Measurements from ENCODE around the gene VPS45. TPM values are rescaled to one million over a fixed set of nuclear protein-coding genes. Genes with fewer than 3 reads are reported as not detected.
A peak's percentile ranks its signal among the peaks of the same experiment; 100 is the strongest.

VPS45 gene
- total RNA-seq, 2 experiments from 2014 or later, result 36.1 to 40.0 TPM

GRCh38 chr1:150149271-150150132, 81.9 kb downstream of the VPS45 start, which contains the start of gene PLEKHO1:
Gene PLEKHO1, plus strand, starts transcription at chr1:150149916. Its CDS starts 342 bp downstream, at chr1:150150258.
- ChIA-PET CTCF (interaction anchor here (1.0 to 3.0 kb wide), 6 partner anchors 12 to 187 kb away, joined by 3 to 21 read pairs (median 4); partner anchors contain the start of gene VPS45), POLR2A (interaction anchor here (0.6 to 5.9 kb wide), 14 partner anchors 8 to 262 kb away, joined by 3 to 44 read pairs (median 4); partner anchors contain the start of gene VPS45)
- H3K4me1 Mint-ChIP-seq (ENCODE audit: low read depth), result peaks cover 70% of the 10 kb centered on the region
- peak; percentile 86 for DNase-seq
- peak within 1 kb of the TSS; percentile 94 for H3K27ac Mint-ChIP-seq
- ATAC-seq, result peak; percentile 73
- H3K9me3 Mint-ChIP-seq (ENCODE audit: insufficient read depth), result no peaks in the 10 kb centered on the region
- peaks cover 57% of the 10 kb centered on the region for H3K36me3 Mint-ChIP-seq (ENCODE audit: low read depth)
- H3K27me3 Mint-ChIP-seq (ENCODE audit: low read depth), result no peaks in the 10 kb centered on the region
- peak within 1 kb of the TSS; percentile 93 for H3K4me3 Mint-ChIP-seq

DNA sequence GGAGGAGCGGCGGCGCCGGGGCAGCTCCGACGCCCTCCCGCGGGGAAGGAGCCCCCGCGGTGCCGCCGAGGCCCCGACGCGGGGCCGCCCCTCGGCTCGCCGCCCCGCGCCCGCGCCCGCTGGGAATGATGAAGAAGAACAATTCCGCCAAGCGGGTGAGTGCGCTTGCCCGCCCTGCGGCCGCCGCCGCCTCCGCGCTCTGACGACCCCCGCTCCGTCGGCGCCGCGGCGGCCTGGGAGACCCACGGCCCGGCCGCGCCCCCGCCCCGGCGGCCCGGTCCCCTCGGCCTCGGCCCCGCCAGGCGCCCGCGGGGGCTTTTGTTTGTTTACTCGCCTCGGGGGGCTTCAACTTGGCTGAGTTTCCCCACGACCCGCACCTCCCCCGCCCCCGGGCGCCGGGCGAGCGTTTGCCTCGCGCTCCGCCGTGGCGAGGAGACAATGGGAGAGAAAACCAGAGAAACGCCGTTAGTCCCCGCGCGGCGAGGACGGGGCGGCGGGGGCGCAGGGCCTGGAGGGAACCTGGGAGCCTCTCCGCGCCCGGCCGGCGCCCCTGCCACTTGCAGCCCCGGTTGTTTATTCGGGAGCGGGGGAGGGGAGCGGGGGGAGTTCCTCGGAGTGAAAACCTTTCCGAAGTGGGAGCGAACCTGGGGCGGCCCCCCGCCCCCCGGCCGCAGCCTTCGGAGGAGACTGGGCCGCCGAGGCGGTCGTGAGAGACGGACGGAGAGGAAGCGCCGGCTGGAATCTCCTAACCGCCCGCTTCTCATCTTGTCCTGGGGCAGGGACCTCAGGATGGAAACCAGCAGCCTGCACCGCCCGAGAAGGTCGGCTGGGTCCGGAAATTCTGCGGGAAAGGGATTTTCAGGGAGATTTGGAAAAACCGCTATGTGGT, 82.8 kb downstream of the VPS45 start:
- Mint-ChIP-seq H3K27me3 (ENCODE audit: low read depth) (no peaks in the 10 kb centered on the region), H3K27ac (peak overlapping the region; percentile 94), H3K4me3 (peak overlapping the region; percentile 93), H3K36me3 (ENCODE audit: low read depth) (peaks cover 59% of the 10 kb centered on the region), H3K4me1 (ENCODE audit: low read depth) (peaks cover 70% of the 10 kb centered on the region), H3K9me3 (ENCODE audit: insufficient read depth) (no peaks in the 10 kb centered on the region)
- CTCF ChIA-PET, result interaction anchor here (1.0 to 3.0 kb wide), 6 partner anchors 12 to 188 kb away, joined by 3 to 21 read pairs (median 4); partner anchors contain the start of gene VPS45
- ATAC-seq, result no peak
- POLR2A ChIA-PET, result interaction anchor here (0.6 to 5.9 kb wide), 15 partner anchors 7 to 263 kb away, joined by 3 to 44 read pairs (median 3); partner anchors contain the start of gene VPS45
- DNase-seq, result no peak

DNA sequence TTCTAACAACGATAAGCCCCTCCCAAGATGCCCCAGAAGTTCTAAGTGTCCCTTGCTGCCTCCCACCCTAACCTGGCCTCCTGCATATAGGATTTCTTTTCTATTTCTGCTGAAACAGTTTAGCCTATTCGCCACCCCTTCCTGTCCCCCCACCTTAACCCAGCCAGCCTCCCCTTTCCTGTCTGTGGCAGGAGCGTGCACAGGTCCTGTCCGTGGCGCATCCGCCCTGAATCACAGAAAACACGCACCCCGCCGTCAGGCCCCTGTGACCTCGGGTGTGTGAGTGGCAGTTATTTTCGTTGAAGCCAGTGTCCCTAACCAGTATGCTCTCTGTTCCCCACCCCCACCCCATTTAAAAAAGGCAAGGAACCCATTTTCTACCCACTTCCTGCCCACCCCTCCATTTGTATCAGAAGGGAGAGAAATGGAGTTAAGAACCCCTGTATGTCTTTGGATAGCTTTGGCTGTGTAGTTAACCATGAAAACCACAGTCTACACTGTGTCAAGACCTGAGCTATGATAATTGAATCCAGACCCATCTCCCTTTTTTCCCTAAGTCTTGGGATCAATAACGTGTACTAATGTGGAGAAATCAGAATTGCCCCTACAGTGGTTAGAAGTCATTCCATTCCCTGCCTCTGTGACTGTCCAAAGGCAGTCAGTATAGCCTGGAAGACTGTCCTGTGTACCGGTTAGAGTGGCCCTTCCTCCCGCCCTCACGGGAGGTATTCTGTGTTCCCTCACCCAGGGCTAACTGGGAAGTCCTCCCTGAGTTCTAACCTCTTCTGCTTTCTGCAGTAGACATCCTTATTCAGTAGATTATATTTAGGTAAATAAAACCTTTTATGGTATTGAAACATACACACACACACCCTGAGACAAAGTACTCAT, 84.0 kb downstream of the VPS45 start:
- Mint-ChIP-seq H3K36me3 (ENCODE audit: low read depth) (peaks cover 69% of the 10 kb centered on the region), H3K4me3 (peak overlapping the region; percentile 89), H3K9me3 (ENCODE audit: insufficient read depth) (no peaks in the 10 kb centered on the region), H3K27me3 (ENCODE audit: low read depth) (no peaks in the 10 kb centered on the region), H3K4me1 (ENCODE audit: low read depth) (peaks cover 75% of the 10 kb centered on the region), H3K27ac (peak overlapping the region; percentile 94)
- DNase-seq (peak; percentile 89), ATAC-seq (peak; percentile 59)
- CTCF ChIA-PET, result interaction anchor here (1.2 to 3.0 kb wide), 5 partner anchors 9 to 79 kb away, joined by 3 to 21 read pairs (median 5); no protein-coding TSS in a partner anchor
- POLR2A ChIA-PET, result interaction anchor here (0.6 to 5.9 kb wide), 8 partner anchors 9 to 906 kb away, joined by 3 to 44 read pairs (median 5); partner anchors contain the start of gene VPS45

DNA sequence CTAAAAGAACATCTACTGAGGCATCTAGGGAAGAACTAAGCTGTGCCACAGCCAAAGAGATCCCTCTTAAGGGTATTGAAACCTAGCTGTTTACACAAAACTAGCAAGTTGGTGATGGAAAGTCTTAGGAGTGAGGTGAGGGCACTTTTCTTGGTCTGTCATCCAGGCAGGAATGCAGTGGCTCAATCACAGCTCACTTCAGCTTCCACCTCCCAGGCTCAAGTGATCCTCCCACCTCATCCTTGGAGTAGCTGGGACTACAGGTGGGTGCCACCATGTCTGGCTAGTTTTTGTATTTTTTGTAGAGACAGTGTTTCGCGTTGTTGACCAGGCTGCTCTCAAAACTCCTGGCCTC, 84.6 kb downstream of the VPS45 start:
- H3K9me3 Mint-ChIP-seq (ENCODE audit: insufficient read depth), result no peaks in the 10 kb centered on the region
- peak overlapping the region; percentile 94 for H3K27ac Mint-ChIP-seq
- no peak for ATAC-seq
- peaks cover 70% of the 10 kb centered on the region for H3K36me3 Mint-ChIP-seq (ENCODE audit: low read depth)
- CTCF ChIA-PET, result interaction anchor here (1.2 to 3.0 kb wide), 6 partner anchors 8 to 79 kb away, joined by 3 to 21 read pairs (median 4); no protein-coding TSS in a partner anchor
- peak overlapping the region; percentile 89 for H3K4me3 Mint-ChIP-seq
- DNase-seq, result no peak
- POLR2A ChIA-PET, result interaction anchor here (0.6 to 5.9 kb wide), 7 partner anchors 8 to 906 kb away, joined by 3 to 44 read pairs (median 4); partner anchors contain the start of gene VPS45
- peaks cover 75% of the 10 kb centered on the region for H3K4me1 Mint-ChIP-seq (ENCODE audit: low read depth)
- no peaks in the 10 kb centered on the region for H3K27me3 Mint-ChIP-seq (ENCODE audit: low read depth)

- Mint-ChIP-seq H3K9me3 (ENCODE audit: insufficient read depth) (no peaks in the 10 kb centered on the region), H3K4me3 (peak overlapping the region; percentile 61), H3K4me1 (ENCODE audit: low read depth) (peaks cover 77% of the 10 kb centered on the region), H3K27me3 (ENCODE audit: low read depth) (no peaks in the 10 kb centered on the region), H3K36me3 (ENCODE audit: low read depth) (peaks cover 75% of the 10 kb centered on the region), H3K27ac (peak overlapping the region; percentile 76)
- no peak for DNase-seq
- ChIA-PET CTCF (interaction anchor here (1.3 to 2.5 kb wide), 5 partner anchors 9 to 80 kb away, joined by 3 to 10 read pairs (median 5); no protein-coding TSS in a partner anchor), POLR2A (interaction anchor here (1.4 to 5.9 kb wide), 2 partner anchors 9 to 266 kb away, joined by 4 to 44 read pairs; a partner anchor contains a TSS)
- no peak for ATAC-seq
Observed at GRCh38 chr1:150152772-150153456, 85.3 kb downstream of the VPS45 start.

GRCh38 chr1:150154143-150154542, 86.6 kb downstream of the VPS45 start:
- Mint-ChIP-seq H3K36me3 (ENCODE audit: low read depth) (peaks cover 83% of the 10 kb centered on the region), H3K27me3 (ENCODE audit: low read depth) (no peaks in the 10 kb centered on the region), H3K9me3 (ENCODE audit: insufficient read depth) (no peaks in the 10 kb centered on the region), H3K4me3 (peak overlapping the region; percentile 10), H3K27ac (peak overlapping the region; percentile 59), H3K4me1 (ENCODE audit: low read depth) (peaks cover 76% of the 10 kb centered on the region)
- ATAC-seq (no peak), DNase-seq (no peak)
- ChIA-PET POLR2A (interaction anchor here (0.5 to 5.9 kb wide), 3 partner anchors 8 to 267 kb away, joined by 3 to 44 read pairs (median 4); a partner anchor contains a TSS), CTCF (interaction anchor here (1.7 to 2.5 kb wide), 2 partner anchors 12 to 33 kb away, joined by 9 to 10 read pairs; no protein-coding TSS in a partner anchor)

GRCh38 chr1:150155413-150156071, 88.0 kb downstream of the VPS45 start:
- peaks cover 94% of the 10 kb centered on the region for H3K36me3 Mint-ChIP-seq (ENCODE audit: low read depth)
- ATAC-seq (no peak), DNase-seq (no peak)
- peak overlapping the region; percentile 28 for H3K27ac Mint-ChIP-seq
- H3K9me3 Mint-ChIP-seq (ENCODE audit: insufficient read depth), result no peaks in the 10 kb centered on the region
- POLR2A ChIA-PET, result interaction anchor here (0.6 to 1.5 kb wide), 3 partner anchors 20 to 267 kb away, joined by 3 to 5 read pairs (median 4); partner anchors contain the start of gene VPS45
- no peaks in the 10 kb centered on the region for H3K27me3 Mint-ChIP-seq (ENCODE audit: low read depth)
- peaks cover 88% of the 10 kb centered on the region for H3K4me1 Mint-ChIP-seq (ENCODE audit: low read depth)
- no peak overlapping the region for H3K4me3 Mint-ChIP-seq
- CTCF ChIA-PET, result interaction anchor here (1.4 to 3.2 kb wide), 2 partner anchors 10 to 13 kb away, joined by 5 to 13 read pairs; no protein-coding TSS in a partner anchor

GRCh38 chr1:150156868-150157603, 89.5 kb downstream of the VPS45 start:
- H3K4me1 Mint-ChIP-seq (ENCODE audit: low read depth), result peaks cover 94% of the 10 kb centered on the region
- POLR2A ChIA-PET, result interaction anchor here (0.7 to 1.1 kb wide), 3 partner anchors 7 to 10 kb away, joined by 3 to 4 read pairs (median 3); partner anchors contain the start of gene PLEKHO1

DNA sequence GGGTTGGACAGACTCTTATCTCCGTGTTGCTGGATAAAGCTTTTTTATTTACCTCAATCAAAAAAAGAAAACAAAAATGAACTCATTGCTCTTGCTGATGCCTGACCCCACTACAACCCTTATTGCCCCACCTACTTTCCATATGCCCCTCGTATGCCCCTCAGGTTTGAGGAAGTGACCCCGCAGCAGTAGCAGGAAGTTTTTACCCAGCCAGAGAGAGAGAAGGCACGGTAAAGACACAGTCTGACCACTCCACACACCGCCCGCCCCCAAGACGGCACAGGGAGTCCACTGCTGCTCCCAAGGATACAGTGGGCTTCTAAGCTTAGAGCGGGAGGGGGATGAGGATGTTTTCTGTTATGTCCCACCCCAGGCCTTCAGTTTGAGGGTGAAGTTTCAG, 92.0 kb downstream of the VPS45 start:
- Mint-ChIP-seq H3K27ac (peak overlapping the region; percentile 82), H3K36me3 (ENCODE audit: low read depth) (peaks cover 65% of the 10 kb centered on the region)

More at GRCh38 chr1:150156868-150157603, 89.5 kb downstream of the VPS45 start:
- Mint-ChIP-seq H3K9me3 (ENCODE audit: insufficient read depth) (no peaks in the 10 kb centered on the region), H3K4me3 (no peak overlapping the region), H3K36me3 (ENCODE audit: low read depth) (peaks cover 89% of the 10 kb centered on the region), H3K27ac (peak overlapping the region; percentile 11), H3K27me3 (ENCODE audit: low read depth) (no peaks in the 10 kb centered on the region)
- no peak for ATAC-seq
- CTCF ChIA-PET, result interaction anchor here (1.0 to 11.7 kb wide), 6 partner anchors 9 to 93 kb away, joined by 3 to 240 read pairs (median 5); partner anchors contain the start of gene VPS45
- DNase-seq, result no peak

More for the DNA sequence above, 92.0 kb downstream of the VPS45 start:
- peak overlapping the region; percentile 27 for H3K4me3 Mint-ChIP-seq
- ChIA-PET CTCF (interaction anchor here (1.1 to 11.7 kb wide), 5 partner anchors 8 to 198 kb away, joined by 3 to 240 read pairs (median 4); no protein-coding TSS in a partner anchor), POLR2A (interaction anchor here (4.2 kb wide), 1 partner anchor 9 kb away, joined by 39 read pairs; the partner anchor contains the start of gene PLEKHO1)
- H3K9me3 Mint-ChIP-seq (ENCODE audit: insufficient read depth), result no peaks in the 10 kb centered on the region
- no peaks in the 10 kb centered on the region for H3K27me3 Mint-ChIP-seq (ENCODE audit: low read depth)
- no peak for DNase-seq
- no peak for ATAC-seq
- peaks cover 97% of the 10 kb centered on the region for H3K4me1 Mint-ChIP-seq (ENCODE audit: low read depth)
